HL-60 (cell line): ENCODE data around the gene DTX1.

Source experiments
- CTCF ChIP-seq: IDR thresholded peaks from one replicate; pipeline ENCODE4 v1.5.1; 2011; ENCODE audit warnings: low read length, control low read depth, inconsistent platforms; ENCODE audit not compliant: insufficient read depth
- GABPA ChIP-seq: IDR thresholded peaks from 2 replicates; pipeline ENCODE4 v1.6.1; 2012; ENCODE audit warnings: low read depth
- POLR2AphosphoS5 ChIP-seq: IDR thresholded peaks from 2 replicates; pipeline ENCODE4 v1.6.1; 2012; ENCODE audit warnings: low read depth
- REST ChIP-seq: IDR thresholded peaks from 2 replicates; pipeline ENCODE4 v1.6.1; 2012; ENCODE audit warnings: low read depth; ENCODE audit not compliant: insufficient replicate concordance
- SPI1 ChIP-seq: IDR thresholded peaks from 2 replicates; pipeline ENCODE4 v1.6.1; 2012; ENCODE audit warnings: low read depth, mild to moderate bottlenecking, borderline replicate concordance

- no peak for TF ChIP-seq CTCF
- no peak for TF ChIP-seq REST
- no peak for TF ChIP-seq POLR2AphosphoS5
- TF ChIP-seq GABPA: no peak
- TF ChIP-seq SPI1: no peak
Measured at GRCh38 chr12:113021500-113021899, 35.0 kb upstream of the DTX1 start.
